HepG2 (cell line): ENCODE results near the gene WNT6.

Experiments used
- EEA1 ChIP-seq: sonication (generic); formaldehyde crosslinking; IDR thresholded peaks from 2 replicates; pipeline ENCODE4 v1.5.1; 2020; ENCODE audit warnings: mild to moderate bottlenecking, missing genetic modification reagents, borderline replicate concordance
- NFKB2 ChIP-seq: sonication (generic); formaldehyde crosslinking; IDR thresholded peaks from 2 replicates; pipeline ENCODE4 v1.4.0; 2020; ENCODE audit warnings: missing genetic modification reagents, borderline replicate concordance
- TF ChIP-seq, protein P1 (sequence below): sonication (generic); formaldehyde crosslinking; IDR thresholded peaks from 2 replicates; pipeline ENCODE4 v1.4.0; 2020; ENCODE audit warnings: mild to moderate bottlenecking, low read depth, missing genetic modification reagents

GRCh38 chr2:218880859-218881594, 21.4 kb downstream of the WNT6 start:
- TF ChIP-seq NFKB2 (CRISPR knock-in tag): no peak
- no peak for TF ChIP-seq EEA1 (CRISPR knock-in tag)
- TF ChIP-seq, protein P1, sequence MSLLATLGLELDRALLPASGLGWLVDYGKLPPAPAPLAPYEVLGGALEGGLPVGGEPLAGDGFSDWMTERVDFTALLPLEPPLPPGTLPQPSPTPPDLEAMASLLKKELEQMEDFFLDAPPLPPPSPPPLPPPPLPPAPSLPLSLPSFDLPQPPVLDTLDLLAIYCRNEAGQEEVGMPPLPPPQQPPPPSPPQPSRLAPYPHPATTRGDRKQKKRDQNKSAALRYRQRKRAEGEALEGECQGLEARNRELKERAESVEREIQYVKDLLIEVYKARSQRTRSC (CRISPR knock-in tag): no peak
